HL-60/S4 treated with retinoic acid at 250 ng/mL for 4 days and 3 days (cell line): Measurements from ENCODE around the gene SOX15.

Experiments used
- in situ Hi-C: fragments of 300-500 bp; cut with MboI; formaldehyde crosslinking; loops from 2 replicates; pipeline ENCODE4 v1.7.0; 2022; ENCODE audit warnings: low sequenced_read_pairs

SOX15 gene

GRCh38 chr17:7579001-7579833 is 10.7 kb downstream of the SOX15 start, which contains the start of gene CD68:
CD68 (plus strand) TSS chr17:7579638; CDS start chr17:7579678, 40 bp downstream.
- in situ Hi-C loops, result no loop called here

- in situ Hi-C loops, result no loop called here
Observed at GRCh38 chr17:7577327-7578199, 12.3 kb downstream of the SOX15 start.

GRCh38 chr17:7576432-7576937 is 13.4 kb downstream of the SOX15 start:
- in situ Hi-C loops, result no loop called here

GRCh38 chr17:7575959-7576358 is 13.9 kb downstream of the SOX15 start:
- in situ Hi-C loops, result no loop called here

DNA sequence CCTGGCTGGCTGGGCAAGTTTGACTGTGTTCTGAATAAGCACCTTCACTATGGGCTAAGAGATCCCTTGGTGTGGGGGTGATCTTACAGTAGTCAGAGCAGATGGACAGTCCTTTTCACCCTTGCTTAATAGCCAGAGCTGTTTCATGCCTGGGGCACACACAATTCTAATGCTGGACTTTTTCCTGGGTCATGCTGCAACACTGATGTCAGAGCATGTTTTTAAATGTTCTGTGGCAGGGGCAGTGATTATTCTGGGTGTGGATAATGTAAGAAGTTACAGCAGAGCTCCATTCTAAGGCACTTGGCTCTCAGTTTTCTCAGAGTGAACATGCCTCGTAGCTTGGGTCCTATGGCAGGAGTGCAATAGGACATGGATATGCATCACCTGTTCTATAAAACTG is 14.4 kb downstream of the SOX15 start:
- in situ Hi-C loops, result no loop called here

- in situ Hi-C loops, result no loop called here
Observed at GRCh38 chr17:7574176-7574953, 15.5 kb downstream of the SOX15 start.

GRCh38 chr17:7573324-7574080 is 16.4 kb downstream of the SOX15 start:
- in situ Hi-C loops, result no loop called here

DNA sequence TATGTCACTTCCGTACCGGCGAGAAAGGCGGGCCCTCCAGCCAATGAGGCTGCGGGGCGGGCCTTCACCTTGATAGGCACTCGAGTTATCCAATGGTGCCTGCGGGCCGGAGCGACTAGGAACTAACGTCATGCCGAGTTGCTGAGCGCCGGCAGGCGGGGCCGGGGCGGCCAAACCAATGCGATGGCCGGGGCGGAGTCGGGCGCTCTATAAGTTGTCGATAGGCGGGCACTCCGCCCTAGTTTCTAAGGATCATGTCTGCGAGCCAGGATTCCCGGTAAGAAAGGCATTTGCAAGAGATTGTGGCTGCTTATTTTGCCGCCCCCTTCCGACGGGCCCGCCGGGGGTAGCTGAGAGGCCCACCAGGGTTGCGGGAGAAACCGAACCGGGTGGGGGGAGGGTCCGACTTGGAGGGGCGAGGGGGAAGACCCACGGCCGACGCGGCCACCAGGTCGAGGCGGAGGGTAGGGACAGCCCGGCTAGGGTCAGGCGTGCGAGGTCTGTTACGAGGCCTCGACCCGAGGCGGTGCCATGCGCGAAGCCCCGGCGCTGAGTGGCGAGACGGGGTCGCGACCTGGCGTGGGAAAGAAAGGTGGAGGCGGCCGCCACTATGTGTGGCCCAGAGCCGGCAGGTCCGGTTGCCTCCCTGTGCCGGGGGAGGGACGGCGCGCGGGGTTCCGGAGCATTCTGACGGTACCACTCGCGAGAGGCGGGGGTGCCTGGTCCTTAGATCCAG is 17.1 kb downstream of the SOX15 start:
- in situ Hi-C loops, result no loop called here

DNA sequence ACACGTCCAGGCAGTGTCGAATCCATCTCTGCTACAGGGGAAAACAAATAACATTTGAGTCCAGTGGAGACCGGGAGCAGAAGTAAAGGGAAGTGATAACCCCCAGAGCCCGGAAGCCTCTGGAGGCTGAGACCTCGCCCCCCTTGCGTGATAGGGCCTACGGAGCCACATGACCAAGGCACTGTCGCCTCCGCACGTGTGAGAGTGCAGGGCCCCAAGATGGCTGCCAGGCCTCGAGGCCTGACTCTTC is 17.6 kb downstream of the SOX15 start:
- in situ Hi-C loops, result no loop called here

DNA sequence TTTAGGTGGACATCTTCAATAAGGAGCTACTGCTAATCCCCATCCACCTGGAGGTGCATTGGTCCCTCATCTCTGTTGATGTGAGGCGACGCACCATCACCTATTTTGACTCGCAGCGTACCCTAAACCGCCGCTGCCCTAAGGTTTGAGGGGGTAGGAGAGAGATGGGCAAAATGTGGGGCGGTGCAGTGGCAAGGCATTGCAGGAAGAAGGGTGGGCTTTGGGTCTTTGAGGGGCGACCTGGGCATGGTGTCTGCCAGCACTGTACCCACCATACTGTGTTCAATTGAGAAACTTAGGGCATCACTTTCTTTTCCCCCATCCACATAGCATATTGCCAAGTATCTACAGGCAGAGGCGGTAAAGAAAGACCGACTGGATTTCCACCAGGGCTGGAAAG is 19.5 kb downstream of the SOX15 start:
- in situ Hi-C loops, result no loop called here

DNA sequence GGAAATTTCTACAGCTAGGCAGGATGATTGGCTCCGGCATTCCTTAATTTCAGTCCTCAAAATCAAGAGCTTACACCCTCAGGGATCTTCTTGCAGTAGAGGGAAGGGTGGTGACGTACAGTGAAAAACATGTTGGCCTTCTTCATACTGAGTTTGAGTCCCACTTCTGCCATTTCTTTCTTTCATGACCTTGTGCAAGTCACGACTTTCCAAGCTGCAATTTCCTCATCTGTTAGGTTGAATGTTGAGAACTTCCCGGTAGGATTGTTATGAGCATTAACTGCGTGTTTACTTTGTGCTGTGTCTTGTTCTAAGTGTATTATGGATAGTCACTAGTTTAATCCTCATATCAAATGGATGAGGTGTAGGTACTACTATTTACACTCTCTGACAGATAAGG is 20.3 kb downstream of the SOX15 start:
- in situ Hi-C loops, result no loop called here

- in situ Hi-C loops, result no loop called here
Observed at GRCh38 chr17:7563115-7563869, 26.6 kb downstream of the SOX15 start.

DNA sequence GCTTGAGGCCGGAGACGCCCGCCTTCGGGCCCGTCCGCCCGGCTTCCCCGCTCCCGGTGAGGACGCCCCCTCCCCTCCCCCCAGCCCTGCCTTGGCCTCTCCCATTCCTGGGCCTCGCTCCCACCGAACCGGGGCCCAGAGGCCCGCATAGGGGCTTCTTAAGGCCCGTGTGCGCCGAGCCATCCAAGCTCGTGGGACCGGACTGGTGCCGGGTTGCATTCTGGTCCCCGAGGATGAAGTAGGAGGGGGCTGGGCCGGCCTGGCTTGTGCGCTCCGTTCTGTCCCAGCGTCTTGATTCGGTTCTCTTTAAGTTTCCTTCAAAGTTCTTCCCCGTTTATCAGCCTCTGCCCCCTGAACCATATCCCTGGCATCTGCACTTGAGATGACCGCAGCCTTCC is 27.7 kb downstream of the SOX15 start:
- in situ Hi-C loops, result no loop called here

GRCh38 chr17:7561589-7562207 is 28.2 kb downstream of the SOX15 start, which contains the start of gene SENP3:
SENP3 (plus strand) TSS chr17:7561919; CDS start chr17:7563077, 1,158 bp downstream.
- in situ Hi-C loops, result no loop called here

DNA sequence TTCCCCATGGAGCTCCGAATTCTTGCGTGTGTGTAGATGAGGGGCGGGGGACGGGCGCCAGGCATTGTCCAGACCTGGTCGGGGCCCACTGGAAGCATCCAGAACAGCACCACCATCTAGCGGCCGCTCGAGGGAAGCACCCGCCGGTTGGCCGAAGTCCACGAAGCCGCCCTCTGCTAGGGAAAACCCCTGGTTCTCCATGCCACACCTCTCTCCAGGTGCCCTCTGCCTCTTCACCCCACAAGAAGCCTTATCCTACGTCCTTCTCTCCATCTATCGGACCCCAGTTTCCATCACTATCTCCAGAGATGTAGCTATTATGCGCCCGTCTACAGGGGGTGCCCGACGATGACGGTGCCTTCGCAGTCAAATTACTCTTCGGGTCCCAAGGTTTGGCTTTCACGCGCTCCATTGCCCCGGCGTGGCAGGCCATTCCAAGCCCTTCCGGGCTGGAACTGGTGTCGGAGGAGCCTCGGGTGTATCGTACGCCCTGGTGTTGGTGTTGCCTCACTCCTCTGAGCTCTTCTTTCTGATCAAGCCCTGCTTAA is 28.8 kb downstream of the SOX15 start:
- in situ Hi-C loops, result no loop called here

GRCh38 chr17:7560172-7561027 is 29.5 kb downstream of the SOX15 start:
- in situ Hi-C loops, result no loop called here
